WERI-Rb-1 (cell line): Measurements from ENCODE around the gene MAP3K4.

ENCODE experiments used
- DNase-seq: peaks from one replicate; pipeline ENCODE4 v3.0.0-alpha.2; 2020
- H3K27ac ChIP-seq: fragments of 250-450 bp; sonication (Bioruptor Pico); 2 replicates; pipeline ENCODE4 v1.5.1; 2020; ENCODE audit warnings: mild to moderate bottlenecking, moderate library complexity
- H3K27me3 ChIP-seq: fragments of 250-450 bp; sonication (Bioruptor Pico); 2 replicates; pipeline ENCODE4 v1.5.1; 2021; ENCODE audit warnings: mild to moderate bottlenecking, low read depth, moderate library complexity; ENCODE audit not compliant: insufficient read depth, severe bottlenecking
- H3K36me3 ChIP-seq: fragments of 250-450 bp; sonication (Bioruptor Pico); 2 replicates; pipeline ENCODE4 v1.5.1; 2020; ENCODE audit warnings: mild to moderate bottlenecking, moderate library complexity
- H3K4me3 ChIP-seq: 2 replicates; pipeline ENCODE4 v1.5.1; 2011; ENCODE audit warnings: low read depth, mild to moderate bottlenecking, control low read depth, low read length
- H3K9me3 ChIP-seq: fragments of 250-450 bp; sonication (Bioruptor Pico); 2 replicates; pipeline ENCODE4 v1.5.1; 2021; ENCODE audit warnings: mild to moderate bottlenecking, moderate library complexity; ENCODE audit not compliant: severe bottlenecking
- TF ChIP-seq, protein P1 (sequence below): IDR thresholded peaks from 2 replicates; pipeline ENCODE4 v1.5.1; 2011; ENCODE audit warnings: low read depth, mild to moderate bottlenecking, control low read depth, inconsistent platforms, low read length

MAP3K4 gene

GRCh38 chr6:160995271-160995670, 3.7 kb downstream of the MAP3K4 start:
- Histone ChIP-seq H3K27ac (no peak overlapping the region), H3K36me3 (peaks cover 13% of the 10 kb centered on the region), H3K4me3 (no peak overlapping the region), H3K27me3 (no peaks in the 10 kb centered on the region), H3K9me3 (no peaks in the 10 kb centered on the region)
- DNase-seq: no peak
- TF ChIP-seq, protein P1, sequence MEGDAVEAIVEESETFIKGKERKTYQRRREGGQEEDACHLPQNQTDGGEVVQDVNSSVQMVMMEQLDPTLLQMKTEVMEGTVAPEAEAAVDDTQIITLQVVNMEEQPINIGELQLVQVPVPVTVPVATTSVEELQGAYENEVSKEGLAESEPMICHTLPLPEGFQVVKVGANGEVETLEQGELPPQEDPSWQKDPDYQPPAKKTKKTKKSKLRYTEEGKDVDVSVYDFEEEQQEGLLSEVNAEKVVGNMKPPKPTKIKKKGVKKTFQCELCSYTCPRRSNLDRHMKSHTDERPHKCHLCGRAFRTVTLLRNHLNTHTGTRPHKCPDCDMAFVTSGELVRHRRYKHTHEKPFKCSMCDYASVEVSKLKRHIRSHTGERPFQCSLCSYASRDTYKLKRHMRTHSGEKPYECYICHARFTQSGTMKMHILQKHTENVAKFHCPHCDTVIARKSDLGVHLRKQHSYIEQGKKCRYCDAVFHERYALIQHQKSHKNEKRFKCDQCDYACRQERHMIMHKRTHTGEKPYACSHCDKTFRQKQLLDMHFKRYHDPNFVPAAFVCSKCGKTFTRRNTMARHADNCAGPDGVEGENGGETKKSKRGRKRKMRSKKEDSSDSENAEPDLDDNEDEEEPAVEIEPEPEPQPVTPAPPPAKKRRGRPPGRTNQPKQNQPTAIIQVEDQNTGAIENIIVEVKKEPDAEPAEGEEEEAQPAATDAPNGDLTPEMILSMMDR: no peak

GRCh38 chr6:160996131-160996601, 4.6 kb downstream of the MAP3K4 start:
- Histone ChIP-seq H3K27ac (no peak overlapping the region), H3K27me3 (no peaks in the 10 kb centered on the region), H3K4me3 (no peak overlapping the region), H3K9me3 (no peaks in the 10 kb centered on the region), H3K36me3 (peaks cover 13% of the 10 kb centered on the region)
- DNase-seq: no peak
- TF ChIP-seq, protein P1: no peak

DNA sequence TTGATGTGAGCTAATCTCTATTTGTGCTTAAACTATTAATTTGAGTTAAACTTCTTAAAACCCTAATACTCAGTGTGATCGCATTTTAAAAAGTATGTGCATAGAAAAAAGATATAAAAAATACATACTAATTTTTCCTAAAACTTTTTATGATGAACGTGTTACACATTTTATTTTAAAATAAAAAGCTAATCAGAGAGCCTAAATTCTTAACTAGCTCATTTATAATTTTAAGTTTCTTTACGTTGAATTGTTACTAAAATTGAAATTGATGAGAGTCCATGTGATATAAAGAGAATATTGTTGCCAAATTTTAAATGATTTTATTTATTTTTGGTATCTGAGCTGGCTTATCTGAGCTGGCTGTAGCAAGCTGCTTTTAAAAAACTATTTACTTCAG, 6.6 kb downstream of the MAP3K4 start:
- H3K4me3 ChIP-seq: no peak overlapping the region
- peaks cover 7% of the 10 kb centered on the region; the same call in 1 of the 2 replicates for H3K36me3 ChIP-seq
- no peak for DNase-seq
- TF ChIP-seq, protein P1: no peak
- H3K9me3 ChIP-seq: no peaks in the 10 kb centered on the region
- no peak overlapping the region for H3K27ac ChIP-seq
- no peaks in the 10 kb centered on the region for H3K27me3 ChIP-seq

GRCh38 chr6:160998766-160999165, 7.2 kb downstream of the MAP3K4 start:
- Histone ChIP-seq H3K9me3 (no peaks in the 10 kb centered on the region), H3K27ac (no peak overlapping the region), H3K4me3 (no peak overlapping the region), H3K27me3 (no peaks in the 10 kb centered on the region), H3K36me3 (0 out of 2 replicates have a peak, but pooled peaks cover 4% of the 10 kb centered on the region)
- DNase-seq: no peak
- TF ChIP-seq, protein P1: no peak

GRCh38 chr6:160999516-160999915, 7.9 kb downstream of the MAP3K4 start:
- TF ChIP-seq, protein P1: no peak
- Histone ChIP-seq H3K9me3 (no peaks in the 10 kb centered on the region), H3K27ac (peak overlapping the region; percentile 11; the same call in 1 of the 2 replicates), H3K36me3 (0 out of 2 replicates have a peak, but pooled peaks cover 4% of the 10 kb centered on the region), H3K27me3 (no peaks in the 10 kb centered on the region), H3K4me3 (no peak overlapping the region)
- DNase-seq: peak; percentile 73

DNA sequence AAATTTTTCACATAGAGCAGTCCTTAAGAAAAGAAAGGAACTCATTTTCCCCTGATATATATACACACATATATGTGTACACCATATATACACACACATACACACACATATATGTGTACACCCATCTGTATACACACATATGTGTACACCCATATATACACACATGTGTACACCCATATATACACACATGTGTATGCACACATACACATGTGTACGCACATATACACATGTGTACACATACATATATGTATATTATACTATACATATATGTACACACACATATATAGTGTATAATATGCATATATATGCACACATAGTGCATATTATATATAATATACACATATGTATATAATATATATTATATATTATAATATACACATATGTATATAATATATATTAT, 9.1 kb downstream of the MAP3K4 start:
- TF ChIP-seq, protein P1: no peak
- 0 out of 2 replicates have a peak, but pooled peaks cover 4% of the 10 kb centered on the region for H3K36me3 ChIP-seq
- H3K9me3 ChIP-seq: no peaks in the 10 kb centered on the region
- no peak overlapping the region for H3K27ac ChIP-seq
- DNase-seq: no peak
- H3K4me3 ChIP-seq: no peak overlapping the region
- no peaks in the 10 kb centered on the region for H3K27me3 ChIP-seq
